GM23338 (cell line): ENCODE results near the gene CCNQ. TPM values are rescaled to one million over a fixed set of nuclear protein-coding genes. Genes with fewer than 3 reads are reported as not detected.

Source experiments
- ATAC-seq: fragments of 200-7000 bp; cut with Tn5 transposase; 3 replicates; pipeline ENCODE4 v1.9.1; 2020
- DNase-seq: peaks from one replicate; pipeline ENCODE4 v3.0.0-alpha.2; 2015; ENCODE audit warnings: low spot score
- H2AFZ ChIP-seq: fragments of 200-600 bp; sonication (generic); 2 replicates; pipeline ENCODE4 v1.8.0; 2016; ENCODE audit warnings: antibody characterized with exemption, mild to moderate bottlenecking, moderate library complexity
- H3F3A ChIP-seq: fragments of 200-600 bp; sonication (generic); replicated peaks from 2 replicates; pipeline ENCODE4 v1.8.0; 2017; ENCODE audit warnings: antibody characterized with exemption, mixed run types, low read depth
- H3K27ac ChIP-seq: fragments of 200-600 bp; sonication (generic); 2 replicates; pipeline ENCODE4 v1.6.1; 2016; ENCODE audit warnings: low read depth
- H3K27me3 ChIP-seq: fragments of 200-600 bp; sonication (generic); 2 replicates; pipeline ENCODE4 v1.8.0; 2016; ENCODE audit warnings: mild to moderate bottlenecking, mixed run types, moderate library complexity; ENCODE audit not compliant: insufficient read depth
- H3K36me3 ChIP-seq: fragments of 200-600 bp; sonication (generic); 2 replicates; pipeline ENCODE4 v1.8.0; 2016; ENCODE audit warnings: mild to moderate bottlenecking; ENCODE audit not compliant: insufficient read depth
- H3K4me1 ChIP-seq: fragments of 200-600 bp; sonication (generic); 2 replicates; pipeline ENCODE4 v1.8.0; 2016; ENCODE audit warnings: mild to moderate bottlenecking, moderate library complexity; ENCODE audit not compliant: insufficient read depth
- H3K4me2 ChIP-seq: fragments of 200-600 bp; sonication (generic); 2 replicates; pipeline ENCODE4 v1.7.1; 2017; ENCODE audit warnings: mixed run types
- H3K4me3 ChIP-seq: fragments of 200-600 bp; sonication (generic); 2 replicates; pipeline ENCODE4 v1.6.1; 2016; ENCODE audit warnings: mixed run types
- H3K79me2 ChIP-seq: fragments of 200-600 bp; sonication (generic); replicated peaks from 2 replicates; pipeline ENCODE4 v1.8.0; 2017; ENCODE audit warnings: mild to moderate bottlenecking; ENCODE audit not compliant: insufficient read depth
- H3K9me2 ChIP-seq: fragments of 200-600 bp; sonication (generic); 2 replicates; pipeline ENCODE4 v1.8.0; 2017; ENCODE audit not compliant: insufficient read depth
- H4K20me1 ChIP-seq: fragments of 200-600 bp; sonication (generic); replicated peaks from 2 replicates; pipeline ENCODE4 v1.8.0; 2017; ENCODE audit warnings: mild to moderate bottlenecking; ENCODE audit not compliant: insufficient read depth
- H3K27ac Mint-ChIP-seq: 2 replicates; pipeline ENCODE4 v1.8.0; 2020; ENCODE audit warnings: inconsistent platforms, mild to moderate bottlenecking, moderate library complexity, mixed read lengths
- H3K27me3 Mint-ChIP-seq: 3 replicates; pipeline ENCODE4 v1.8.0; 2022; ENCODE audit warnings: low read depth, mild to moderate bottlenecking, moderate library complexity, mixed read lengths, inconsistent platforms; ENCODE audit not compliant: insufficient read depth, poor library complexity
- H3K36me3 Mint-ChIP-seq: 3 replicates; pipeline ENCODE4 v1.8.0; 2021; ENCODE audit warnings: low read depth, mild to moderate bottlenecking, inconsistent platforms, moderate library complexity, mixed read lengths
- H3K4me1 Mint-ChIP-seq: 3 replicates; pipeline ENCODE4 v1.8.0; 2020; ENCODE audit warnings: mild to moderate bottlenecking, inconsistent platforms, mixed read lengths
- H3K4me3 Mint-ChIP-seq: 3 replicates; pipeline ENCODE4 v1.8.0; 2021; ENCODE audit warnings: moderate library complexity, mild to moderate bottlenecking, inconsistent platforms, mixed read lengths
- H3K9me3 Mint-ChIP-seq: 3 replicates; pipeline ENCODE4 v1.8.0; 2020; ENCODE audit warnings: moderate library complexity, mild to moderate bottlenecking, inconsistent platforms, mixed read lengths
- CREB1 ChIP-seq: fragments of 250-450 bp; sonication (Bioruptor Pico); IDR thresholded peaks from 2 replicates; pipeline ENCODE4 v1.5.0; 2020; ENCODE audit warnings: low read depth, mild to moderate bottlenecking, moderate library complexity
- JUNB ChIP-seq: IDR thresholded peaks from one replicate; pipeline ENCODE4 v1.6.1; 2016; ENCODE audit warnings: antibody characterized with exemption; ENCODE audit not compliant: unreplicated experiment
- ZNF331 ChIP-seq: fragments of 250-450 bp; sonication (Bioruptor Pico); IDR thresholded peaks from 2 replicates; pipeline ENCODE4 v1.5.0; 2020; ENCODE audit warnings: low read depth, mild to moderate bottlenecking, moderate library complexity
- ZNF462 ChIP-seq: fragments of 250-450 bp; sonication (Bioruptor Pico); IDR thresholded peaks from 2 replicates; pipeline ENCODE4 v1.5.0; 2020; ENCODE audit warnings: mild to moderate bottlenecking, moderate library complexity
- polyA plus RNA-seq: library from polyadenylated mRNA; unstranded; fragments of >200 nt; fragmentation: Nextera tagmentation; extraction: Ambion mirVana; gene quantifications from 2 replicates; pipeline ENCODE4 v1.2.1, GENCODE V29; 2016
- total RNA-seq: library from RNA; depleted of rRNA; stranded (reverse); fragments of >200 nt; shearing (Covaris generic); gene quantifications from 2 replicates; pipeline ENCODE4 v1.2.3, GENCODE V29; 2014

The CCNQ gene
- total and polyA plus RNA-seq, 2 experiments from 2014 or later, result 19.4 to 30.2 TPM

- TF ChIP-seq ZNF462 (no peak), ZNF331 (CRISPR knock-in tag) (no peak)
These were observed 42.7 kb upstream of the CCNQ start (continued) for GRCh38 chrX:153641627-153642026.

- no peaks in the 10 kb centered on the region for H3K79me2 ChIP-seq
- Mint-ChIP-seq H3K36me3 (no peaks in the 10 kb centered on the region), H3K4me1 (peaks cover 8% of the 10 kb centered on the region; the same call in 2 of the 3 replicates), H3K27ac (no peak overlapping the region), H3K9me3 (no peaks in the 10 kb centered on the region; the same call in 2 of the 3 replicates), H3K4me3 (peak overlapping the region; percentile 57; the same call in 2 of the 3 replicates), H3K27me3 (peaks cover 44% of the 10 kb centered on the region)
- no peaks in the 10 kb centered on the region for H3F3A ChIP-seq
- peaks cover 53% of the 10 kb centered on the region for H3K27me3 ChIP-seq
- H3K4me2 ChIP-seq, result peak overlapping the region; percentile 66; the same call in 1 of the 2 replicates
- peak; percentile 33 for DNase-seq
- no peak overlapping the region for H2AFZ ChIP-seq
- peak; percentile 10 for ATAC-seq
- no peaks in the 10 kb centered on the region for H3K9me2 ChIP-seq
- no peaks in the 10 kb centered on the region for H3K36me3 ChIP-seq
- H3K4me1 ChIP-seq, result no peaks in the 10 kb centered on the region; the same call in 1 of the 2 replicates
- H3K4me3 ChIP-seq, result peak overlapping the region; percentile 47; the same call in 1 of the 2 replicates
- H3K27ac ChIP-seq, result no peak overlapping the region
- no peaks in the 10 kb centered on the region for H4K20me1 ChIP-seq
- TF ChIP-seq ZNF462 (no peak), JUNB (no peak), CREB1 (CRISPR knock-in tag) (no peak)
These were observed 42.0 kb upstream of the CCNQ start for GRCh38 chrX:153640736-153641575.
